ENCODE measurements around the gene SLC9A1. TPM values are rescaled to one million over a fixed set of nuclear protein-coding genes. Genes with fewer than 3 reads are reported as not detected.
"Not testable (repeated sequence)": the region's sequence is repeated elsewhere in the genome, so short reads cannot be mapped to it uniquely, and the experiment has no call there.

SLC9A1 gene
- total RNA-seq, 1 experiment from 2014 or later, result 21.7 TPM

- TF ChIP-seq REST (IDR thresholded peaks at IDR 0.05; ENCODE audit: low read depth), result no peak
- peak; percentile 83; the same call in 1 of the 2 replicates for TF ChIP-seq CBX3 (IDR thresholded peaks at IDR 0.05; ENCODE audit: low read depth)
- TF ChIP-seq ZNF274 (IDR thresholded peaks at IDR 0.05; ENCODE audit: low read depth, low read length), result no peak
- TF ChIP-seq ELF1 (IDR thresholded peaks at IDR 0.05; ENCODE audit: borderline replicate concordance, low read depth), result no peak
- TF ChIP-seq ZBTB33 (IDR thresholded peaks at IDR 0.05; ENCODE audit: extremely low read depth, insufficient replicate concordance, low read length), result no peak
- no peak for TF ChIP-seq SIN3A (IDR thresholded peaks at IDR 0.05; ENCODE audit: low read depth)
- TF ChIP-seq ATF3 (IDR thresholded peaks at IDR 0.05), result no peak
- TF ChIP-seq POLR2A (IDR thresholded peaks at IDR 0.05; ENCODE audit: borderline replicate concordance, extremely low read depth, insufficient read depth, insufficient read length), result no peak
- TF ChIP-seq POLR2AphosphoS5 (IDR thresholded peaks at IDR 0.05; ENCODE audit: low read depth, low read length), result no peak
- TF ChIP-seq CEBPB (IDR thresholded peaks at IDR 0.05; ENCODE audit: low read depth), result peak; percentile 77
- no peak for TF ChIP-seq SRF (IDR thresholded peaks at IDR 0.05; ENCODE audit: low read depth)
- TF ChIP-seq ZFX (IDR thresholded peaks at IDR 0.05), result peak; percentile 41
Observed at GRCh38 chr1:27192039-27192529, 37.2 kb upstream of the SLC9A1 start (continued).

GRCh38 chr1:27184665-27185064 lies 29.7 kb upstream of the SLC9A1 start:
- BruUV-seq (replicated peaks); CTCF ChIA-PET; H3K27ac ChIP-seq (ENCODE audit: low read depth, low read length); ATAC-seq; DNase-seq (ENCODE audit: low read depth, low spot score); H3K4me2 ChIP-seq (ENCODE audit: low read length); POLR2A ChIA-PET; H3K27me3 ChIP-seq (ENCODE audit: insufficient read depth, low read length); H2AFZ ChIP-seq (ENCODE audit: low read depth, low read length, poor library complexity, severe bottlenecking); H3K79me2 ChIP-seq (ENCODE audit: insufficient read depth, low read length); H3K4me3 ChIP-seq (replicated peaks in 1 of 2; ENCODE audit: low read depth in 1 of 2, low read length in 2 of 2); H3K36me3 ChIP-seq (ENCODE audit: control insufficient read depth in 1 of 2, insufficient read depth in 2 of 2, low read length in 2 of 2); intact Hi-C loops (cut with micrococcal nuclease); H3K9me3 ChIP-seq (ENCODE audit: control insufficient read depth in 1 of 2, insufficient read depth in 1 of 2, low read depth in 1 of 2, low read length in 2 of 2); H3K4me1 ChIP-seq (ENCODE audit: control insufficient read depth in 1 of 2, insufficient read depth in 2 of 2, low read length in 2 of 2); RAD21 ChIA-PET (ENCODE audit: low non-redundant PET in 1 of 2, low total read pairs in 2 of 2, uncharacterized antibody in 2 of 2, unreplicated experiment in 2 of 2); H3K9me2 ChIP-seq (ENCODE audit: insufficient read depth); H3K9ac ChIP-seq (ENCODE audit: low read length); H4K20me1 ChIP-seq (ENCODE audit: insufficient read depth): not testable (repeated sequence)
